Neural cell (in vitro differentiated cells): ENCODE results near the gene SCNN1A. TPM values are rescaled to one million over a fixed set of nuclear protein-coding genes. Genes with fewer than 3 reads are reported as not detected.

Source experiments
- H2AFZ ChIP-seq: fragments of 200-600, 300-800 bp; sonication (generic), shearing (Covaris generic); 2 replicates; pipeline ENCODE4 v1.6.0; 2014; ENCODE audit warnings: low read depth, mild to moderate bottlenecking, antibody characterized with exemption, low read length, moderate library complexity
- H3F3A ChIP-seq: fragments of 200-600 bp; shearing (Covaris generic); 2 replicates; pipeline ENCODE4 v1.6.1; 2016; ENCODE audit warnings: mild to moderate bottlenecking, moderate library complexity, mixed read lengths, antibody characterized with exemption, low read length; ENCODE audit not compliant: insufficient read depth, poor library complexity, severe bottlenecking
- H3K27ac ChIP-seq: fragments of 200-600, 300-800 bp; sonication (generic), shearing (Covaris generic); 2 replicates; pipeline ENCODE4 v1.5.1; 2014; ENCODE audit warnings: mild to moderate bottlenecking, low read length, moderate library complexity
- H3K27me3 ChIP-seq: fragments of 300-800, 200-600 bp; sonication (generic), shearing (Covaris generic); 2 replicates; pipeline ENCODE4 v1.6.0; 2014; ENCODE audit warnings: mild to moderate bottlenecking, low read depth, low read length, moderate library complexity; ENCODE audit not compliant: insufficient read depth
- H3K36me3 ChIP-seq: fragments of 300-800, 200-600 bp; sonication (generic), shearing (Covaris generic); 2 replicates; pipeline ENCODE4 v1.5.1; 2014; ENCODE audit warnings: mild to moderate bottlenecking, antibody characterized with exemption, low read length, moderate library complexity; ENCODE audit not compliant: insufficient read depth
- H3K4me2 ChIP-seq: fragments of 300-800, 200-600 bp; sonication (generic), shearing (Covaris generic); 2 replicates; pipeline ENCODE4 v1.6.0; 2014; ENCODE audit warnings: mild to moderate bottlenecking, low read length
- H3K4me3 ChIP-seq: fragments of 300-800, 200-600 bp; sonication (generic), shearing (Covaris generic); 2 replicates; pipeline ENCODE4 v1.5.1; 2014; ENCODE audit warnings: mild to moderate bottlenecking, low read length, moderate library complexity
- H3K79me2 ChIP-seq: fragments of 200-600 bp; shearing (Covaris generic); replicated peaks from 2 replicates; pipeline ENCODE4 v1.6.0; 2014; ENCODE audit warnings: mild to moderate bottlenecking, low read length, moderate library complexity; ENCODE audit not compliant: insufficient read depth
- H3K9ac ChIP-seq: fragments of 300-800, 200-600 bp; sonication (generic), shearing (Covaris generic); 2 replicates; pipeline ENCODE4 v1.6.1; 2016; ENCODE audit warnings: mild to moderate bottlenecking, low read length, mixed read lengths
- H3K9me2 ChIP-seq: fragments of 200-600 bp; shearing (Covaris generic); 2 replicates; pipeline ENCODE4 v1.6.1; 2016; ENCODE audit warnings: mild to moderate bottlenecking, low read length, mixed read lengths; ENCODE audit not compliant: insufficient read depth
- H3K9me3 ChIP-seq: fragments of 200-600, 300-800 bp; sonication (generic), shearing (Covaris generic); 2 replicates; pipeline ENCODE4 v1.6.1; 2016; ENCODE audit warnings: mild to moderate bottlenecking, mixed run types, low read length, moderate library complexity, mixed read lengths
- H4K20me1 ChIP-seq: fragments of 200-600 bp; shearing (Covaris generic); 2 replicates; pipeline ENCODE4 v1.6.1; 2016; ENCODE audit warnings: mild to moderate bottlenecking, mixed run types; ENCODE audit not compliant: insufficient read depth
- CTCF ChIP-seq: fragments of 450-650 bp; IDR thresholded peaks from 2 replicates; pipeline ENCODE4 v1.5.1; 2014; ENCODE audit warnings: antibody characterized with exemption, mild to moderate bottlenecking, moderate library complexity; ENCODE audit not compliant: poor library complexity, severe bottlenecking
- EP300 ChIP-seq: fragments of 450-650 bp; conservative IDR thresholded peaks from 2 replicates; pipeline ENCODE4 v1.6.1; 2014; ENCODE audit warnings: antibody characterized with exemption, mild to moderate bottlenecking, moderate library complexity; ENCODE audit not compliant: poor library complexity, severe bottlenecking
- EZH2 ChIP-seq: fragments of 200-600, 300-800 bp; shearing (Covaris generic), sonication (generic); IDR thresholded peaks from 2 replicates; pipeline ENCODE4 v1.6.1; 2014; ENCODE audit warnings: antibody characterized with exemption, low read length, borderline replicate concordance, mild to moderate bottlenecking; ENCODE audit not compliant: insufficient read depth, poor library complexity, severe bottlenecking
- MXI1 ChIP-seq: fragments of 450-650 bp; conservative IDR thresholded peaks from 2 replicates; pipeline ENCODE4 v1.6.1; 2014; ENCODE audit warnings: antibody characterized with exemption, mild to moderate bottlenecking; ENCODE audit not compliant: poor library complexity, severe bottlenecking
- POLR2AphosphoS5 ChIP-seq: IDR thresholded peaks from 2 replicates; pipeline ENCODE4 v1.6.1; 2012
- RAD21 ChIP-seq: fragments of 450-650 bp; conservative IDR thresholded peaks from 2 replicates; pipeline ENCODE4 v1.6.1; 2014; ENCODE audit warnings: antibody characterized with exemption, mild to moderate bottlenecking, moderate library complexity
- SMC3 ChIP-seq: fragments of 450-650 bp; conservative IDR thresholded peaks from 2 replicates; pipeline ENCODE4 v1.6.1; 2014; ENCODE audit warnings: antibody characterized with exemption, mild to moderate bottlenecking, moderate library complexity; ENCODE audit not compliant: poor library complexity
- TAF1 ChIP-seq: IDR thresholded peaks from 2 replicates; pipeline ENCODE4 v1.6.1; 2012; ENCODE audit warnings: low read depth
- polyA plus RNA-seq: library from polyadenylated mRNA; depleted of rRNA; stranded (reverse); fragments of >200 nt; gene quantifications from 2 replicates; pipeline ENCODE4 v1.2.3, GENCODE V29; 2014
- TF ChIP-seq, protein P1 (sequence below): IDR thresholded peaks from 2 replicates; pipeline ENCODE4 v1.6.1; 2012; ENCODE audit warnings: borderline replicate concordance

SCNN1A gene
- polyA plus RNA-seq, 1 donor from 2014 or later = not detected

- no peak overlapping the region for H3K9ac ChIP-seq
- H2AFZ ChIP-seq = no peak overlapping the region
- no peak overlapping the region for H3K27ac ChIP-seq
- no peaks in the 10 kb centered on the region for H3K36me3 ChIP-seq
- H3K9me2 ChIP-seq = no peaks in the 10 kb centered on the region
- no peaks in the 10 kb centered on the region for H3K79me2 ChIP-seq
- H3K9me3 ChIP-seq = no peaks in the 10 kb centered on the region
- H3K27me3 ChIP-seq = no peaks in the 10 kb centered on the region
- no peak overlapping the region for H3K4me2 ChIP-seq
- TF ChIP-seq EZH2 (no peak), SMC3 (no peak), RAD21 (no peak), EP300 (no peak), MXI1 (no peak), CTCF (no peak), TAF1 (no peak), POLR2AphosphoS5 (no peak)
- TF ChIP-seq, protein P1, sequence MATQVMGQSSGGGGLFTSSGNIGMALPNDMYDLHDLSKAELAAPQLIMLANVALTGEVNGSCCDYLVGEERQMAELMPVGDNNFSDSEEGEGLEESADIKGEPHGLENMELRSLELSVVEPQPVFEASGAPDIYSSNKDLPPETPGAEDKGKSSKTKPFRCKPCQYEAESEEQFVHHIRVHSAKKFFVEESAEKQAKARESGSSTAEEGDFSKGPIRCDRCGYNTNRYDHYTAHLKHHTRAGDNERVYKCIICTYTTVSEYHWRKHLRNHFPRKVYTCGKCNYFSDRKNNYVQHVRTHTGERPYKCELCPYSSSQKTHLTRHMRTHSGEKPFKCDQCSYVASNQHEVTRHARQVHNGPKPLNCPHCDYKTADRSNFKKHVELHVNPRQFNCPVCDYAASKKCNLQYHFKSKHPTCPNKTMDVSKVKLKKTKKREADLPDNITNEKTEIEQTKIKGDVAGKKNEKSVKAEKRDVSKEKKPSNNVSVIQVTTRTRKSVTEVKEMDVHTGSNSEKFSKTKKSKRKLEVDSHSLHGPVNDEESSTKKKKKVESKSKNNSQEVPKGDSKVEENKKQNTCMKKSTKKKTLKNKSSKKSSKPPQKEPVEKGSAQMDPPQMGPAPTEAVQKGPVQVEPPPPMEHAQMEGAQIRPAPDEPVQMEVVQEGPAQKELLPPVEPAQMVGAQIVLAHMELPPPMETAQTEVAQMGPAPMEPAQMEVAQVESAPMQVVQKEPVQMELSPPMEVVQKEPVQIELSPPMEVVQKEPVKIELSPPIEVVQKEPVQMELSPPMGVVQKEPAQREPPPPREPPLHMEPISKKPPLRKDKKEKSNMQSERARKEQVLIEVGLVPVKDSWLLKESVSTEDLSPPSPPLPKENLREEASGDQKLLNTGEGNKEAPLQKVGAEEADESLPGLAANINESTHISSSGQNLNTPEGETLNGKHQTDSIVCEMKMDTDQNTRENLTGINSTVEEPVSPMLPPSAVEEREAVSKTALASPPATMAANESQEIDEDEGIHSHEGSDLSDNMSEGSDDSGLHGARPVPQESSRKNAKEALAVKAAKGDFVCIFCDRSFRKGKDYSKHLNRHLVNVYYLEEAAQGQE = no peak
- H3F3A ChIP-seq = no peaks in the 10 kb centered on the region
- H3K4me3 ChIP-seq = no peak overlapping the region
- no peaks in the 10 kb centered on the region for H4K20me1 ChIP-seq
These were observed 20.7 kb upstream of the SCNN1A start for GRCh38 chr12:6396031-6396430.

- TF ChIP-seq MXI1 = no peak
- TF ChIP-seq EP300 = no peak
- no peak for TF ChIP-seq CTCF
- TF ChIP-seq RAD21 = no peak
- H3K27me3 ChIP-seq = no peaks in the 10 kb centered on the region
- H3K9me2 ChIP-seq = no peaks in the 10 kb centered on the region
- no peaks in the 10 kb centered on the region for H3K36me3 ChIP-seq
- no peaks in the 10 kb centered on the region for H3K79me2 ChIP-seq
- H2AFZ ChIP-seq = no peak overlapping the region
- H3K9me3 ChIP-seq = no peaks in the 10 kb centered on the region
- H3K4me2 ChIP-seq = no peak overlapping the region
- no peak overlapping the region for H3K27ac ChIP-seq
- no peaks in the 10 kb centered on the region for H4K20me1 ChIP-seq
- H3F3A ChIP-seq = no peaks in the 10 kb centered on the region
- H3K4me3 ChIP-seq = no peak overlapping the region
- H3K9ac ChIP-seq = no peak overlapping the region
These were observed 19.0 kb upstream of the SCNN1A start for GRCh38 chr12:6394398-6394797.
